SHP77 treated with DMSO at 0.1 percent for 48 hours (cell line): ENCODE measurements around the gene CACNA1C.
"Not testable (repeated sequence)": the region's sequence is repeated elsewhere in the genome, so short reads cannot be mapped to it uniquely, and the experiment has no call there.

Experiments
- DNase-seq: peaks from one replicate; lab custom pipeline; 2025; lab: John Stamatoyannopoulos, UW

Gene CACNA1C

DNA sequence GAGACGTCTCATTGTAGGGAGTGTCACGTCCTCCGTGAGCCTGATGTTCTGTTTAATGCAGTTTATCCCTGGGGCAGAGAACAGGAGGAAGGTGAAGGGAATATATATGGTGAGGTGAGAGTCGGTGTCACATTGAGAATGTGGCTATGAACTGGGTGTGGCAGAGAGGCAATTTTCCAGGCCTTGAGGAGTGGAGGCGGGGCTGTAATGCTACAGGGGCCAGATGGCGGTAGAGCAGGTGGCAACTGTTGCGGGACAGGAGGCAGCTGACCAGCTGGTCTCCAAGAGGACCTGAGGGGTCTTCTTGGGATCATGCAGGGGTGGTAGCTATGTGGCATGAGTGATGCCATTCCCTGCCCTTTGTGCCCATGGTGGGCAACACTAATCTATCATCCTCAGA lies 59.6 kb downstream of the CACNA1C start:
- no peak for DNase-seq

- DNase-seq: no peak
Observed at GRCh38 chr12:2113119-2113912, 60.5 kb downstream of the CACNA1C start.

DNA sequence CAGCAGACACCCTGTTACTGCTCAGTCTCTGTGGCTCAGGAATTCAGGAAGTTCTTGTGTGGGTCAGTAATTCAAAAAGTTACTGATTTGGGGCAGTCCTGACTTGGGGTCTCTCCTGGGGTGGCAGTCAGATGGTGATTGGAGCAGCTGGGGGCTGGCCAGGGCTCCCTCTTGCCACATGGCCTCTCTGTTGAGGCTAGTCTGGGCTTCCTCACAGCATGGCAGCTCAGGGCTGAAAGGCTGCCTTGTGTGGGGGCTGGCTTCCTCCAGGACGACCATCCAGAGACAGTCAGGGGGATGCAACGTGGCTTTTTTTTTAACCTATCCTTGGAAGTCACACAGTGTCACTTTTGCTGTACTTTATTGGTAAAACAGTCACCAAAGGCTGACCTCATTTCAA lies 61.3 kb downstream of the CACNA1C start:
- no peak for DNase-seq

GRCh38 chr12:2115101-2115845 lies 62.5 kb downstream of the CACNA1C start:
- no peak for DNase-seq

DNA sequence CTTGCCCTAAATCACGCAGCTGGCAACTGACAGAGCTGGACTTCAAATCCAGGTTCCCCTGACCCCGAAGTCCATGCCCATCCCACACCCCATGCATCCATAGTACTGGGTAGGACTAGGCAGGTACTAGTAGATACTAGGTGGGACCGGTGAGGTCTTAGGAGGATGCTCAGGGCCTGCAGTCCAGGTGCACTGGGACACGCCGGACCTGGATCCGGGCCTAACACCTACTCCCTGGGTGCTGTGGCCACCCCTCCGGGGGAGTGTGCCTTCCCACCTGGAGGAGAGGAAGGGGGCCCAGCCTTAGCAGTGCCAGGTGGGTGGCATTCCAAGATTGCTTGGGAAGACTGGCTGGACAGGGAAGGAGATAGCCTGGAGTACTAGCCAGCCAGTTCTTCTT lies 64.8 kb downstream of the CACNA1C start:
- no peak for DNase-seq

- DNase-seq: no peak
Observed at GRCh38 chr12:2118061-2118460, 65.3 kb downstream of the CACNA1C start.

DNA sequence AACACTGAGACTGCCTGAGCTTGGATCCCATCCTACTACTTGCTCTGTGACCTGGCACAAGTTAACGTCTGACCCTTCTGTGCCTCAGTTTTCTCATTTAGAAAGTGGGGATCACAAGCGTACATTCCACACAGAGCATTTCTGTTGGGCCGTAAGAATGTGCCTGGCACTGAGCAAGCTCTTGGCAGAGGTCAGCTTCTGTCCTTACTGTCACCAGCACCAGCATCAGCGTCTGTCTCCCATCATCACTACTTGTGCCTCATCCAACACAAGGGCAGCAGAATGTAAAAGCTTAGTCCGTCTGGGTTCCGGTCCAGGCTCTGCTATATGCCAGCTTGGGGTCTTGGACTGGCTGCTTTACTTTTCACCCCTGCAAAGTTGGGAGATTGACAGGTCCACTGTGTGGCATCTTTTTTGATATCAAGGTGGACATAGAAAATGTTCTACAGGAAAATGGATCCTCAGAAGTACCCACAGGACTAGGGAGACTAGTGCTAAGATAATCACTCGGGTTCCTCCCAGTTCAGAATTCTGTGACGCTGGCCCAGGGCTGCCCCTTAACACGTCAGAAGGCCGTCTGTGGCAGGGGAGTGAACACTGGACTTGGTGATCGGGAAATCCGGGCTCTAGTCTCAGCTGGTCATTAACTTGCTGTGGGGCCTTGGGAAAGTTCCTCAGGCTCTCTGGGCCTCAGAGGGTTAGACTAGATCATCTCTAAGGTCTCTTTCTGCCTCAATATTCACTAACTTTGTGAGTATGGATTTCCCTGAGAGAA lies 65.9 kb downstream of the CACNA1C start:
- DNase-seq: no peak

DNA sequence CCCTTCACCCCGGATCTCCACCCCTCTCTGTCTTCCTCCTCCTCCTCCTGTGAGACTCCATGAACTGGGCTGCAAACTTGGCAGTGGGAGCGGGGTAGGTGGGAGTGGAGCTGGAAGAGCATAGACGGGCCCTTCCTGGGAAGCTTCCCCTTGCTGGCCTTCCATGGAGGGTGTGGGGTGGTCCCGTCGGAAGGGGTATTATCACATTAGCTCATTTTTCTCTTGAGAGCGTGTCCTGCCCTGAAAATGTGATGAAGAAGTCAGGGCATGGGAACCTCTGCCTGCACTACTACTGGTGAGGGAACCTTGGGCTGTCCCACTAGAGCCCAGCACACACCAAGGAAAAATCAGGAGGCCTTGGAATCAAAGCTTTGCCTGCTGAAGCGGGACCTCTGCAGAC lies 66.5 kb downstream of the CACNA1C start:
- no peak for DNase-seq

GRCh38 chr12:2120982-2121758 lies 68.4 kb downstream of the CACNA1C start:
- no peak for DNase-seq

DNA sequence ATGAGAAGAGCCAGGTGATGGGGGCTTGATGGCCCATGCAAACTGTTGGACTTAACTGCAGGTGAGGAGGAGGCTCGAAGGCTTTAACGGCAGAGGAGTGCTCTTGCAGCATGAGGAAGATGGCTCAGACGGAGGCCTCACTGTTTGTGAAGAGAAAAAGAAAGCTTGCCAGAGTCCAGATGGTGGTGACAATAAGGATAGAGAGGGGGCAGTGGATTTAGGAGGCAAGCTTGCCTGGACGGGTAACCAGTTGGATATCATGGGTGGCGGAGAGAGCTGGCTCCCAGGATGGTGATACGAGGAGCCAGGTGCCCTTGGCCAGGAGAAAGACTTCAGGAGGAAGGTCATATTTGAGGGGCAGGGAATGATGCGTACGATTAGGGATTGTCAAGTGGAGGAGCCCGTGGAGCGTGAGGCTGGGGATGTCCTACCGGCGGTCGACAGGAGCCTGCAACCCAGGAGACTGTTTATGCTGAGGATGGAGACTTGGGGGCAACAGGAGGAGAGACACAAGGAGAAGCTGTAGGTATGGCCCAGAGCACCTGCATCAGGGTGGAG lies 71.8 kb downstream of the CACNA1C start:
- no peak for DNase-seq

- no peak for DNase-seq
Observed at GRCh38 chr12:2125651-2126522, 73.1 kb downstream of the CACNA1C start.

DNA sequence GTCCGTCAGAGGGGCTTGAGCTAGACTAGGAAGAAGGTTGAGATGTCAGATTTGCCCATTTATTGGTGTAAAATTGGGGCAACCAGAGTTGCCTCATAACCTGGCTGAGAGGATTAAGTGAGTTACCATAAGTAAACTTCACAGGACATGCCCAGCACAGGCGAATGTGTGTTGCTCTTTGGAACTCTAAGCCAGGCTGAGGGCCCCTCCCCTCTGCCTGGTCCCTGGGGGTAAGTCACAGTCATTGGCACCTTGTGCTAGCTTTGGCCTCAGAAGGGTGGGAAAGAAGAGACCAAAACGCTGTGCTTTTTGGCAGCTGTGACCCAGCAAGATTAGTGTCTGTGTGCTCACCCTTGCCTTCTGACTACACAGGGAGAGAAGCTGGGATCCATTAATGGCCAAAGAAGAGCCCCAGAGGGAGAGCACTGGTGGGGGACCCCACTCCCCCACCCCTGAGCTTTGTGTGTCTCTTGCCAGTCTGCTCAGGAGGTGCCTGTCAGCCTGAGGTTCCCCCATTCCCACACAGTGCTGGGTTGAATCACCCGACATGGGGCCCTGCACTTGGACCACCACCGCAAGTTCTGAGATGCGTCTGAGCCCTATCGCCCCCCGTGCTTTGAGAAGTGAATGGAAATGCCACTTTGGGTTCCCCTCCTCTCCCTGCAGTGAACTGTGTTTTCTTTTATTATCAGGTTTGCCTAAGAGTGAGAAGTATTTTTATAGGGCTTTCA lies 74.1 kb downstream of the CACNA1C start:
- no peak for DNase-seq

DNA sequence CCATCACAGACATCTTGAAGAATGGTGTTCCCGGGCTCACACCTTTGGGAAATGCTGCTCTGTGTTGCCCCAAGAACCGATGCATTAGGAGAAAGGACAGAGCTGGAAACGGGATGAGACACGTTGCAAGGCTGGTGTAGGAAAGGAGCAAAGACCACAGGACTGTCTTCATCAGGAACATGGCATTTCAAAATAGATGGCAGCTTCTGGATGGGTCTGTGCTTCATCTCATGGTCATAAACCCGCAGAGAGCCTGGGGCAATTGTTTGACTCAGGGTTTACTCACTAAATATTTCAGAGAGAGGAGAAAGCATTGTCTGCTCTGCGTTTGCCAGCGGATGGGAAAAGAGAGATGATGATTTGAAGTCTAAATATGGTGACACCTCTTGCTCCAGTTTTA lies 76.3 kb downstream of the CACNA1C start:
- DNase-seq: no peak

- not testable (repeated sequence) for DNase-seq
Observed at GRCh38 chr12:2135661-2136418, 83.1 kb downstream of the CACNA1C start.

DNA sequence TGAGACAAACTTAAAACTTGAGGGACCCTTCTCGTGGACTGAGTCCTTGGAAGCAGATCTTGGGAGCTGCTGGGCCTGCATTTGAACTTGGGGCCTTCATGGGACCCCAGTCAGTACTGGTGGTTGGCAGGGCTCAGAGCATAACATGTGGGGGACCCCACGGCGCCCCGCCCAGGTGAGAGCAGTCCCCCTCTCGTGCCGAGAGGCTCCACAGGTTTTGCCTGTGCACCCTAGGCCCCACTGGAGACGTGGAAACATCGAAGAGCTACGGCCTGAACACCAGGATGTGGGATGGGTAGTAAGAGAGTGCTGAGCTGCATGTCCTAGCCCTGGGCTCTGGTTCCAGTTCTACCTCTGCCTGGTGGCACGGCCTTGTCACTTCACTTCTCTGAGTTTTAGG lies 84.1 kb downstream of the CACNA1C start:
- no peak for DNase-seq

DNA sequence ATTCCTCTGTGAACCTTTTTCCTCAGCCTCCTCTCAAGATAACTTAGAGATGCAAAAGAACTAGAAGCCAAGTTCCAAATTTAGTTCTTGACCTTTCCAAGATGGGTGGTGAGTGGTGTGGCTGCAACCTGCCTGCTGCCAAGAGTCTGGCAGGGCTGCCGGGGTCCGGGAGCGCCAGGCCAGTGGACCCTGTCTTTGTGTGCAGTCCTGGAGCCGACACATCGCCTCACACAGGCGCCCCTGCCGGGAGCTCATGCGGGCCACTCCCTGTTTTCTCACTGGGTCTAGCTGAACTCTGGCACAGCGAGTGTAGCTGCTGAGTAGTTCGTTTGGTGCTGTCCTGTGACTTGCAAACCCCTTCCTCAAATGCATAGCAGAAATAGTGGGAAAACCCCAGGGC lies 84.9 kb downstream of the CACNA1C start:
- no peak for DNase-seq

- no peak for DNase-seq
Observed at GRCh38 chr12:2138294-2138693, 85.5 kb downstream of the CACNA1C start.

GRCh38 chr12:2138871-2139308 lies 86.1 kb downstream of the CACNA1C start:
- no peak for DNase-seq

- DNase-seq: no peak
Observed at GRCh38 chr12:2139651-2140050, 86.9 kb downstream of the CACNA1C start.
